AML-193 (cell line): ENCODE data around the gene TAS2R8.
"Not testable (repeated sequence)": the region's sequence is repeated elsewhere in the genome, so short reads cannot be mapped to it uniquely, and the experiment has no call there.

Source experiments
- DNase-seq, 2 experiments: peaks; one replicate each; lab custom pipeline; 2025; lab: John Stamatoyannopoulos, UW

TAS2R8 gene

GRCh38 chr12:10807186-10807585, at the start of gene TAS2R8:
Gene TAS2R8 (minus strand): TSS chr12:10807286. CDS start chr12:10806980, 306 bp downstream.
- DNase-seq: no peak

DNA sequence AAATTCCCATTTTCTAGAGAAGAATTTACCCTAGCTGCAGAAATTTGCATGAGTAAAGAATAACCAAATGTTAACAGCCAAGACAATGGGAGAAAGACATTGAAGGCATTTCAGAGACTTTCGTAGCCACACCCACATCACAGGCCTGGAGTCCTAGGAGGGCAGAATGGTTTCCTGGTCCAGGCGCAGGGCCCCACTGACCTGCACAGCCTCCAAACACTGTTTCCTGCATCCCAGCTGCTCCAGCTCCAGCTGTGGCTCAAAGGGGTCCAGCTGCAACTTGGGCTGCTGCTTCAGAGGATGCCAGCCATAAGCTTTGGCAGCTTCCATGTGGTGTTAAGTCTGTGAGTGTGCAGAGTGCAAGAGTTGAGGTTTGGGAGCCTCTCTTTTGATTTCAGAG, 48.7 kb upstream of the TAS2R8 start:
- DNase-seq: no peak

- DNase-seq: no peak
Measured at GRCh38 chr12:10853776-10854175, 46.7 kb upstream of the TAS2R8 start.

- no peak for DNase-seq
Measured at GRCh38 chr12:10851243-10851858, 44.3 kb upstream of the TAS2R8 start.

GRCh38 chr12:10849425-10849878, 42.4 kb upstream of the TAS2R8 start, which contains the start of gene PRR4:
Gene PRR4 (minus strand): TSS chr12:10849475. CDS start chr12:10849437, 38 bp downstream.
- DNase-seq: no peak

GRCh38 chr12:10847744-10848143, 40.7 kb upstream of the TAS2R8 start:
- no peak for DNase-seq

- DNase-seq: no peak
Measured at GRCh38 chr12:10842862-10843261, 35.8 kb upstream of the TAS2R8 start.

DNA sequence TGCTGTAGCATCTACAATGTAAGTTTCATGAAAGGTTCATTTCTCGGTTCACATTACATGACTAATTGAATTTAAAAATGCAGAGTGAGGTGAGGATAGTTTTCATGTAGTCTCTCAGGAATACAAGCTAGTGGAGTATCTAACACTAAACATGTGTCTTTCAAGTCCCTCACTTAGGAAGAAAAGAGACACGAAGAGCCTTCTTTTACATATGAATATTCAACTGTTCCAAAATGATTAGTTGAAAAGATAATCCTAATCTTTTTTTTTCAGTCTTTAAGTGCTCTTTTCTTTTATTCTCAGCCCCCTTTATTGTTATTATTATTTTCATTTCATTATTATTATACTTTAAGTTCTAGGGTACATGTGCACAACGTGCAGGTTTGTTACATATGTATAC, 31.4 kb upstream of the TAS2R8 start:
- no peak for DNase-seq

- DNase-seq: no peak
Measured at GRCh38 chr12:10829994-10830393, 22.9 kb upstream of the TAS2R8 start.

- DNase-seq: no peak
Measured at GRCh38 chr12:10826258-10826657, 19.2 kb upstream of the TAS2R8 start, which contains the start of gene TAS2R10. Gene TAS2R10 (minus strand): TSS chr12:10826358. CDS start chr12:10826269, 89 bp downstream.

DNA sequence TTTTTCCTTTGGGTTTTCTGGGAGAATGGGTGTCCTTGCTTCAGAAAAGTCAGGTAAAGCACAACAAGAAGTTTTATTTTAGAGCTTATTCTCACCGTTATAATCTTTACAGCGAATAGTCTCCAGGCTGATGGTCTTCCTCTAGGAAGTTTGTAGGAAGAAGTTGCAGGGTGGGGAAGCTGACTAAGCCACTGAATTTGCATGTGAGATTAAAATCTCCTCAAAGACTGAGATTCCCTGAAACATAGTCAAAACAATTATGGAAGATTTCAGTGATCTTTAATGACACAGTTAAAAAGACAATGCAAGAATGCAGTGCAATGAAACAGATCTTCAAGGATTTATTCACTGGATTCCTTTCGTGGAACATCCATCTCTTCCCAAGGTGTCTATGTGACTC, 17.9 kb upstream of the TAS2R8 start:
- DNase-seq: no peak

DNA sequence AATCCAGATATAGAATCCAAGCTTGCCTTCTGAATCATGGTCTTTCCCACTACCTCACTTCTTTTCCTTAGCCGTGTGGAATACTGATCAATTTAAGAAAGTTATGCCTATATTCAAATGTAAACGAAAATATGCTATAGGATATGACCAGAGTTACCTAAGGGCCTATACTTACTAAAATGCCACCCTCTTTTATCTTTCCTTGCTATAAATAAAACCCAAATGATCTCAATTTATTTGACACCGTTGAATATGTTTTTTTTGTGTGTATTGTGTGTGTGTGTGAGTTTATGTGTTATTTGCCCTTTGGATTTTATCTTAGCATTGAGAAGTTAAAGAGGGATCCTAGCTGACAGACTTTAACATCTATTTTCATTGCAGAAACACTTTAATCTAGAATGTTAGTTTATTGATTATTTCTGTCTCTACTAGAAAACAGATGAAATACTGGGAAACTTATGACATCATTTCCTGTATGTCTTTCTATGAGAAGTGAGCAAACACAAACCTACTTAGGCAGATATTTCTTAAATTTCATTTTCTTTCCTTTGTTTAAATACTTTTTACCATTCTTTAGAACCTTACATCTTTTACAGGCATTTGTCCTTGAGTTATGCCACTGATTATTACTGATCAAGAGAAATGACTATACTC, 4.9 kb upstream of the TAS2R8 start:
- no peak for DNase-seq

- DNase-seq: no peak
Measured at GRCh38 chr12:10810068-10810467, 3.0 kb upstream of the TAS2R8 start, which contains the start of gene TAS2R9. Gene TAS2R9 (minus strand): TSS chr12:10810168. CDS start chr12:10810075, 93 bp downstream.

- no peak for DNase-seq
Measured at GRCh38 chr12:10802587-10802986, 4.5 kb downstream of the TAS2R8 start, which contains the start of gene TAS2R7. Gene TAS2R7 (minus strand): TSS chr12:10802627. CDS start chr12:10802570, 57 bp downstream.

- no peak for DNase-seq
Measured at GRCh38 chr12:10801741-10802140, 5.3 kb downstream of the TAS2R8 start.

GRCh38 chr12:10794222-10794621, 12.9 kb downstream of the TAS2R8 start:
- no peak for DNase-seq

- not testable (repeated sequence) for DNase-seq
Measured at GRCh38 chr12:10791769-10792168, 15.3 kb downstream of the TAS2R8 start.

DNA sequence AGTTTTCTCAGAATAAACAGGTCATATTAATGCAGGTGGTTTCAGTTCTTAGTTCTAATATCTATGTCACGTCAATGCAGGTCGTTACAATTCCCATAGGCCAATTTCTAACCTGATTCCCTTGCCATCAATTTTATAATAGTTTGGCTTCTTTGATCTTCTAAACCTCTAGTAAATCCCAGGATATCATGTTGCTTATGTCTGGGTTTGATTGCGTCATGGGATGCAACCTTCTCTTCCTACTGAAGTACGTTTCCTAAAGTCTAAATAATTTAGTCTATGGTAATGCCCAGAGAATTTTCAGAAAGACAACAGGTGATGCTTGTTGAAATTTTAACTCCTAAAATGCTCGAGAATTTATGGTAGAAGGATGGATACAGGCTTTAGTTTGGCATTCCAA, 23.8 kb downstream of the TAS2R8 start:
- DNase-seq: no peak

- no peak for DNase-seq
Measured at GRCh38 chr12:10779103-10779502, 28.0 kb downstream of the TAS2R8 start.

DNA sequence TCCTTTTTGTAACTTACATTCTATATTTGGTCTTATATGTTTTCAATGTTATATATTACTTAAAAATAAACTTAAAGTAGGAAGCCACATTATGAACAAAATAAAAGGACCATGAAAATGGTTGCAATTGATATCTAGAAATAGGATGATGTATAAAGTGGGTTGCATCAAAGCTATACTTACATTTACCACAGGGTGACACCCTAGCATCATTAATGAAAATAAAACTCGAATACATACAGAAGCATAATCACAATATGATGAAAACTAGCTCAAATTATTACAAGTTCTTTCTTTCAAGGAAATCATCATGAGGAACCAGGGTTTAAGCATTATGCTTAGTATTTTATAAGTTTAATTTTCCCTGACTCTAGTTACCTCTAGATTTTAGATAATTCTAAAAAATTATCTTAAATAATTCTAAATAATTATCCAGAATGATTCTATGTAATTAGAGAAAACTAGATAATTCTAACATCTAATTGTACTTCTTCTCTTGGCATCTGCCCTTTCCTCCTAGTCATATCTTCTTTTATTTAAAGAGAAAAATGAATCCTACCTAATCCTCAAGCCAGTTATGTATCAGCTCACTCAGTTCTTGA, 35.9 kb downstream of the TAS2R8 start:
- peak; percentile 26 to 63 for DNase-seq

DNA sequence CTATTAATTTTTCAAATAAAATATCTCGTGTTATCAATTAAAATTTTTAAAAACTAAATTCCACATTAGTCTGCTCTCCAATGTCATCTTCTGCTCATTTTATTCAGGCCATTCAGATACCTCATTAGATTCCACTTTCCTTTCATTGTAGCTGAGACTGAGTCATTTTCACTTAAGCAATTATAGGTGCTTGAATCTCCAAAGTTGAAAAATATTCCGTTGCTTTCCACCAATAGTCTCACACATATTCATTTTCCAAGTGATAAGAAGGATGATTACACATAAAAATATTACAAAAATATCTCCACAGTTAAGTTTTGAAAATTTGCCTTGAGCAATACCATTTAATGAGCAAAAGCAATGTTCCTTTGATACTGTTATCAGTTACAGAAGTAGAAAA, 47.4 kb downstream of the TAS2R8 start:
- no peak for DNase-seq

DNA sequence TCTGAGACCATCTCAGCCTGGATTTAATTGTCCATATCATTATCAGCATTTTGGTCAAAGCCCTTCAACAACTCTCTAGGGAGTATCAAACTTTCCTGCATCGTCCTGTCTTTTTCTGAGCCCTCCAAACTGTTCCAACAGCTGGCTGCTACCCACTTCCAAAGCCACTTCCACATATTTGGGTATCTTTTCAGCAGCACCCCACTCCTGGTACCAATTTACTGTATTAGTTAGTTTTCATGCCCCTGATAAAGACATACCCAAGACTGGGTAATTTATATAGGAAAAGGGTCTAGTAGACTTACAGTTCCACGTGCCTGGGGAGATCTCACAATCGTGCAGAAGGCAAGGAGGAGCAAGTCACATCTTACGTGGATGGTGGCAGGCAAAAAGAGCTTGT, 50.9 kb downstream of the TAS2R8 start:
- no peak for DNase-seq
